ENCODE results near the gene NRL.

Gene NRL

GRCh38 chr14:24146978-24147760, 32.4 kb upstream of the NRL start, which contains the start of gene RNF31:
RNF31 (plus strand) TSS chr14:24147498; CDS start chr14:24147699, 201 bp downstream.
- Histone ChIP-seq H2AFZ (ENCODE audit: low read depth, low read length) (peak within 1 kb of the TSS; percentile 43), H3K18ac (ENCODE audit: low read depth in 1 of 2, low read length in 2 of 2) (peak within 1 kb of the TSS; percentile 87 to 88), H3K9me3 (ENCODE audit: control insufficient read depth, low read length) (no peaks in the 10 kb centered on the region), H3K23ac (ENCODE audit: low read length in 2 of 2) (peak within 1 kb of the TSS in 1 of 2 experiments; percentile 75), H3K14ac (ENCODE audit: low read length in 2 of 2) (peak within 1 kb of the TSS in 1 of 2 experiments; percentile 91), H2BK5ac (ENCODE audit: low read depth, low read length, poor library complexity, severe bottlenecking) (no peak within 1 kb of the TSS), H3K9ac (ENCODE audit: low read length) (peak within 1 kb of the TSS; percentile 94), H2BK12ac (ENCODE audit: low read length in 2 of 2) (peak within 1 kb of the TSS; percentile 44 to 55), H2BK15ac (ENCODE audit: low read depth, poor library complexity, severe bottlenecking) (peak within 1 kb of the TSS; percentile 97), H3K4me2 (ENCODE audit: low read length, poor library complexity, severe bottlenecking) (peak within 1 kb of the TSS; percentile 96), H3K79me1 (replicated peaks; ENCODE audit: low read length, poor library complexity, severe bottlenecking) (peaks cover 39% of the 10 kb centered on the region), H2AK5ac (ENCODE audit: low read length, severe bottlenecking) (peak within 1 kb of the TSS; percentile 10), H3K27ac (ENCODE audit: low read length, poor library complexity, severe bottlenecking) (peak within 1 kb of the TSS; percentile 81), H3K4me3 (ENCODE audit: insufficient read depth in 1 of 2, low read depth in 1 of 2, low read length in 2 of 2) (peak within 1 kb of the TSS; percentile 92 to 96), H3K27me3 (ENCODE audit: control insufficient read depth in 1 of 2, insufficient read depth in 1 of 2, low read length in 2 of 2) (no peaks in the 10 kb centered on the region), H2BK120ac (ENCODE audit: low read depth, low read length) (peak within 1 kb of the TSS; percentile 67), H3K4ac (ENCODE audit: low read depth in 1 of 2, low read length in 2 of 2) (peak within 1 kb of the TSS; percentile 89 to 96), H4K91ac (ENCODE audit: low read length) (peak within 1 kb of the TSS; percentile 66), H3K36me3 (ENCODE audit: control insufficient read depth in 1 of 2, insufficient read depth in 2 of 2, low read depth in 1 of 2, low read length in 2 of 2) (peaks cover 37 to 57% of the 10 kb centered on the region in 2 experiments), H3K4me1 (ENCODE audit: control insufficient read depth, insufficient read depth, low read depth, low read length) (peaks cover 18% of the 10 kb centered on the region), H4K8ac (ENCODE audit: low read length) (peak within 1 kb of the TSS; percentile 85)
- WGBS, result under 1% methylated on average over 50 of the region's 57 CpGs
- DNase-seq, result peak; percentile 98

GRCh38 chr14:24146453-24146977, 31.8 kb upstream of the NRL start, which contains the start of gene PSME2:
PSME2 (minus strand) TSS chr14:24146610; CDS start chr14:24146581, 29 bp downstream.
- peak; percentile 99 for DNase-seq
- Histone ChIP-seq H3K79me1 (replicated peaks; ENCODE audit: low read length, poor library complexity, severe bottlenecking) (peaks cover 35% of the 10 kb centered on the region), H3K27ac (ENCODE audit: low read length, poor library complexity, severe bottlenecking) (peak within 1 kb of the TSS; percentile 81), H2BK5ac (ENCODE audit: low read depth, low read length, poor library complexity, severe bottlenecking) (no peak within 1 kb of the TSS), H3K4ac (ENCODE audit: low read depth in 1 of 2, low read length in 2 of 2) (peak within 1 kb of the TSS; percentile 66 to 89), H3K18ac (ENCODE audit: low read depth in 1 of 2, low read length in 2 of 2) (peak within 1 kb of the TSS; percentile 87 to 88), H2AFZ (ENCODE audit: low read depth, low read length) (peak within 1 kb of the TSS; percentile 43), H3K27me3 (ENCODE audit: control insufficient read depth in 1 of 2, insufficient read depth in 1 of 2, low read length in 2 of 2) (no peaks in the 10 kb centered on the region), H3K4me3 (ENCODE audit: insufficient read depth in 1 of 2, low read depth in 1 of 2, low read length in 2 of 2) (peak within 1 kb of the TSS; percentile 92 to 96), H3K23ac (ENCODE audit: low read length in 2 of 2) (peak within 1 kb of the TSS in 1 of 2 experiments; percentile 75), H2BK15ac (ENCODE audit: low read depth, poor library complexity, severe bottlenecking) (peak within 1 kb of the TSS; percentile 97), H3K9me3 (ENCODE audit: control insufficient read depth, low read length) (no peaks in the 10 kb centered on the region), H3K14ac (ENCODE audit: low read length in 2 of 2) (peak within 1 kb of the TSS in 1 of 2 experiments; percentile 87), H3K36me3 (ENCODE audit: control insufficient read depth in 1 of 2, insufficient read depth in 2 of 2, low read depth in 1 of 2, low read length in 2 of 2) (peaks cover 32 to 50% of the 10 kb centered on the region in 2 experiments), H2AK5ac (ENCODE audit: low read length, severe bottlenecking) (no peak within 1 kb of the TSS), H3K4me2 (ENCODE audit: low read length, poor library complexity, severe bottlenecking) (peak within 1 kb of the TSS; percentile 96), H2BK12ac (ENCODE audit: low read length in 2 of 2) (peak within 1 kb of the TSS; percentile 40 to 44), H2BK120ac (ENCODE audit: low read depth, low read length) (peak within 1 kb of the TSS; percentile 67), H3K9ac (ENCODE audit: low read length) (peak within 1 kb of the TSS; percentile 94), H4K8ac (ENCODE audit: low read length) (peak within 1 kb of the TSS; percentile 85), H4K91ac (ENCODE audit: low read length) (peak within 1 kb of the TSS; percentile 66), H3K4me1 (ENCODE audit: control insufficient read depth, insufficient read depth, low read depth, low read length) (peaks cover 18% of the 10 kb centered on the region)
- 1% methylated on average over 22 of the region's 25 CpGs for WGBS

DNA sequence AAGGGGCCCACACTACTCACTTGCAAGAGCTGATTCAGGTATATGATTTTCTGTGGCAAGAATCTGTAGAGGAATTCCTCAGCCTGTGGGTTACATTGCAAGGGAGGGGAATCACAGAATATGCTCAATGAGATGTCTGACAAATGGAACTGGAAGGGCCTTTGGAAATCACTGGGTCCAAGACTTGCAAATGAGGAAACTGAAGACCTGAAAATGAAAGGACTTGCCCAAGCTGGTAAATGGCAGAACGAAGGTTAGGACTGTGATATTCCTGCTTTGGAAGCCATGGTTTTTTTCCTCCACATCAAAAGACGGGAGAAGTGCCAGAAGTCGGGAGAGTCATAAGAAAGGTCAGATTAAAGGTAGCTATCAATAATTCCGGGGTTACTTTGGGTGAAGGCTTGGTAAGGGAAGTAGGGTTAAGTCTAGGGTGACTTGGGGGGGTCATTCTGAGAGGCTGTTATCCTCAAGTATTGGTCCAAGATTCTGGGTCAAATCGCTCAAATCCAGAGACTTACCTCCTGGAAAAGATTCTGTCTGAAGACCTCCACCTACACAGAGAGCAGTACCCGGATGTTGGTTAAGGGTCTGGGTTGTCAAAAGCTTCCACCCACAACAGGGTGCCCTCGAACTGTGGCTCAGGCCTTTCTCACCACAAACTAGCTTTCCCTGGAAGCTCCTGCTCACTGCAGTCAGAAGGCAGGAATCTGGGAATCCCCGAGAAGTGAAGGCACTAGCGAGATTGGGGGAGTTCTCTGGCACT, 31.1 kb upstream of the NRL start:
- Histone ChIP-seq H2BK120ac (ENCODE audit: low read depth, low read length) (no peak overlapping the region), H3K4me1 (ENCODE audit: control insufficient read depth, insufficient read depth, low read depth, low read length) (peaks cover 18% of the 10 kb centered on the region), H3K4ac (ENCODE audit: low read depth in 1 of 2, low read length in 2 of 2) (peak overlapping the region; percentile 2 to 19), H3K4me2 (ENCODE audit: low read length, poor library complexity, severe bottlenecking) (peak overlapping the region; percentile 76), H4K8ac (ENCODE audit: low read length) (no peak overlapping the region), H3K14ac (ENCODE audit: low read length in 2 of 2) (peak overlapping the region in 1 of 2 experiments; percentile 87), H2AFZ (ENCODE audit: low read depth, low read length) (peak overlapping the region; percentile 43), H3K27ac (ENCODE audit: low read length, poor library complexity, severe bottlenecking) (peak overlapping the region; percentile 81), H3K79me1 (replicated peaks; ENCODE audit: low read length, poor library complexity, severe bottlenecking) (peaks cover 29% of the 10 kb centered on the region), H3K18ac (ENCODE audit: low read depth in 1 of 2, low read length in 2 of 2) (peak overlapping the region; percentile 41 to 87), H3K36me3 (ENCODE audit: control insufficient read depth in 1 of 2, insufficient read depth in 2 of 2, low read depth in 1 of 2, low read length in 2 of 2) (peaks cover 26 to 44% of the 10 kb centered on the region in 2 experiments), H3K27me3 (ENCODE audit: control insufficient read depth in 1 of 2, insufficient read depth in 1 of 2, low read length in 2 of 2) (no peaks in the 10 kb centered on the region), H3K9me3 (ENCODE audit: control insufficient read depth, low read length) (no peaks in the 10 kb centered on the region), H2BK15ac (ENCODE audit: low read depth, poor library complexity, severe bottlenecking) (peak overlapping the region; percentile 55), H2BK12ac (ENCODE audit: low read length in 2 of 2) (peak overlapping the region in 1 of 2 experiments; percentile 44), H4K91ac (ENCODE audit: low read length) (peak overlapping the region; percentile 66), H3K4me3 (ENCODE audit: insufficient read depth in 1 of 2, low read depth in 1 of 2, low read length in 2 of 2) (peak overlapping the region; percentile 67 to 96), H2AK5ac (ENCODE audit: low read length, severe bottlenecking) (no peak overlapping the region), H3K23ac (ENCODE audit: low read length in 2 of 2) (no peak overlapping the region), H3K9ac (ENCODE audit: low read length) (peak overlapping the region; percentile 94), H2BK5ac (ENCODE audit: low read depth, low read length, poor library complexity, severe bottlenecking) (no peak overlapping the region)
- DNase-seq, result peak; percentile 92
- WGBS, result 40% methylated on average over 8 of the region's 9 CpGs

All from mesenchymal stem cell (in vitro differentiated cells and primary cell).